Psoas muscle (tissue), 8 donors: Measurements from ENCODE around the gene MAGI2. TPM values are rescaled to one million over a fixed set of nuclear protein-coding genes. Genes with fewer than 3 reads are reported as not detected.

Source experiments
- ATAC-seq, 4 donors: fragments of 200-7000 bp; cut with Tn5 transposase; one replicate each; pipeline ENCODE4 v1.9.1; 2020; ENCODE audit warnings: moderate library complexity in 3 of 4, mild to moderate bottlenecking in 2 of 4
- DNase-seq, 2 donors: peaks; one replicate each; pipeline ENCODE4 v3.0.0-alpha.2; 2020
- H3K27ac ChIP-seq: fragments of 200-600 bp; one replicate; pipeline ENCODE4 v1.8.0; 2022
- H3K27me3 ChIP-seq, 3 donors: fragments of 200-600 bp in 1 of 3; one replicate each; pipeline versions ENCODE4 v1.6.1 to v1.8.0; 2013 to 2022; ENCODE audit warnings: low read length in 2 of 3, mild to moderate bottlenecking in 2 of 3, moderate library complexity in 1 of 3; ENCODE audit not compliant: insufficient read depth in 3 of 3
- H3K36me3 ChIP-seq, 2 donors: fragments of 200-600 bp in 1 of 2; one replicate each; pipeline versions ENCODE4 v1.6.1 to v1.8.0; 2013 to 2022; ENCODE audit warnings: low read depth in 1 of 2, mild to moderate bottlenecking in 1 of 2, moderate library complexity in 1 of 2; ENCODE audit not compliant: insufficient read depth in 1 of 2
- H3K4me1 ChIP-seq: fragments of 200-600 bp; one replicate; pipeline ENCODE4 v1.8.0; 2022
- H3K4me3 ChIP-seq: fragments of 200-600 bp; one replicate; pipeline ENCODE4 v1.8.0; 2022; ENCODE audit warnings: mild to moderate bottlenecking
- H3K9me3 ChIP-seq: fragments of 200-600 bp; one replicate; pipeline ENCODE4 v1.8.0; 2022
- WGBS, 3 donors: extraction: QIAGEN DNeasy Blood & Tissue Kit; methylation state at CpG; one replicate each; pipeline versions ENCODE4 v1.1.6 to v1.1.7; 2013; 5-methylcytosine and 5-hydroxymethylcytosine counted together
- intact Hi-C, 2 donors: fragments of 100-400 bp; cut with DNase I; formaldehyde crosslinking; loops; one replicate each; pipeline versions ENCODE4 v1.11.0 to v1.14.2; 2022
- polyA plus RNA-seq, 3 donors: library from polyadenylated mRNA; stranded (reverse); fragments of 200-250 nt; gene quantifications; one replicate each; pipeline ENCODE4 v1.2.3, GENCODE V29; 2013
- total RNA-seq, 4 donors: library from RNA; stranded (reverse); fragmentation: NEBNext Ultra II Directional in 2 of 4; extraction: Animal tissue kit (Norgen Biotek cat#: 25700) in 2 of 4; gene quantifications; one replicate each; pipeline versions ENCODE4 v1.2.1 to v1.2.4, GENCODE V29; 2021 to 2023
- TF ChIP-seq, protein P1 (sequence below): fragments of 200-600 bp; IDR thresholded peaks from one replicate; pipeline ENCODE4 v1.8.0; 2022; ENCODE audit warnings: antibody characterized with exemption
- donor health status: healthy with polysubstance abuse.
- donor health status: DM: no; HTN: no; CAD: no; lungs with moderate emphysema.
- donor health status: Bipolar disorder and iron deficiency.
- donor health status: healthy.
- donor health status: DM: yes; HTN: yes; CAD: no.
- donor health status: DM: no; HTN: no; CAD: no.
- donor health status: DM: no; HTN: no; CAD: no.
- donor health status: DM: yes; HTN: yes; CAD: no.

Gene MAGI2
- total and polyA plus RNA-seq, 7 donors = 0.46 to 2.5 (median 1.4) TPM

GRCh38 chr7:78315119-78315518 lies 1138.3 kb downstream of the MAGI2 start:
- 35 to 48% (median 47%) methylated on average over 2 of the region's 2 CpGs for WGBS, 3 donors
- TF ChIP-seq, protein P1, sequence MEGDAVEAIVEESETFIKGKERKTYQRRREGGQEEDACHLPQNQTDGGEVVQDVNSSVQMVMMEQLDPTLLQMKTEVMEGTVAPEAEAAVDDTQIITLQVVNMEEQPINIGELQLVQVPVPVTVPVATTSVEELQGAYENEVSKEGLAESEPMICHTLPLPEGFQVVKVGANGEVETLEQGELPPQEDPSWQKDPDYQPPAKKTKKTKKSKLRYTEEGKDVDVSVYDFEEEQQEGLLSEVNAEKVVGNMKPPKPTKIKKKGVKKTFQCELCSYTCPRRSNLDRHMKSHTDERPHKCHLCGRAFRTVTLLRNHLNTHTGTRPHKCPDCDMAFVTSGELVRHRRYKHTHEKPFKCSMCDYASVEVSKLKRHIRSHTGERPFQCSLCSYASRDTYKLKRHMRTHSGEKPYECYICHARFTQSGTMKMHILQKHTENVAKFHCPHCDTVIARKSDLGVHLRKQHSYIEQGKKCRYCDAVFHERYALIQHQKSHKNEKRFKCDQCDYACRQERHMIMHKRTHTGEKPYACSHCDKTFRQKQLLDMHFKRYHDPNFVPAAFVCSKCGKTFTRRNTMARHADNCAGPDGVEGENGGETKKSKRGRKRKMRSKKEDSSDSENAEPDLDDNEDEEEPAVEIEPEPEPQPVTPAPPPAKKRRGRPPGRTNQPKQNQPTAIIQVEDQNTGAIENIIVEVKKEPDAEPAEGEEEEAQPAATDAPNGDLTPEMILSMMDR = no peak
- Histone ChIP-seq H3K27me3 (no peaks in the 10 kb centered on the region), H3K9me3 (no peaks in the 10 kb centered on the region), H3K4me1 (no peaks in the 10 kb centered on the region), H3K27ac (no peak overlapping the region), H3K36me3 (no peaks in the 10 kb centered on the region), H3K4me3 (no peak overlapping the region)
- ATAC-seq = no peak
- DNase-seq = no peak
- intact Hi-C loops = no loop called here

DNA sequence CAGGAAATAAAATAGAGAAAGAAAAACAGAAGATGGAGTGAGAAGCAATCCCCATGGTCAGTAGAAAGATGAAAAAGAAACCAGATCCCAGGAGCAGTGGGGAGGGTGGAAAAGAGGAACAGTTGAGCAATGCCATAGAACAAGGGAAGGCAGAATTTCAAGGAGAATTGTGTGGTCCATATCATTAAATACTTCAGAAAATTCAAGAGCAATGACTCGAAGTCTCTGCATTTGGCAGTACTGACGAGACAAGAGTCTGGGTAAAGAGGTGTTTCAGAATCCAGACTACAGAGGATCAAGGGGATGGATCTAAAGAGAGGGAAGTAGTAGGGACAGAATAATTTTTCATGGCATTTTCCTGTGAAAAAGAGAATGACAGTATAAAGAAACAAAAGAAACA lies 1142.3 kb downstream of the MAGI2 start:
- intact Hi-C loops = no loop called here
- 87 to 91% (median 89%) methylated on average over 2 of the region's 2 CpGs for WGBS, 3 donors
- TF ChIP-seq, protein P1 = no peak
- Histone ChIP-seq H3K36me3 (no peaks in the 10 kb centered on the region), H3K27ac (no peak overlapping the region), H3K27me3 (no peaks in the 10 kb centered on the region), H3K4me1 (no peaks in the 10 kb centered on the region), H3K4me3 (no peak overlapping the region), H3K9me3 (no peaks in the 10 kb centered on the region)
- DNase-seq = no peak
- ATAC-seq = no peak

DNA sequence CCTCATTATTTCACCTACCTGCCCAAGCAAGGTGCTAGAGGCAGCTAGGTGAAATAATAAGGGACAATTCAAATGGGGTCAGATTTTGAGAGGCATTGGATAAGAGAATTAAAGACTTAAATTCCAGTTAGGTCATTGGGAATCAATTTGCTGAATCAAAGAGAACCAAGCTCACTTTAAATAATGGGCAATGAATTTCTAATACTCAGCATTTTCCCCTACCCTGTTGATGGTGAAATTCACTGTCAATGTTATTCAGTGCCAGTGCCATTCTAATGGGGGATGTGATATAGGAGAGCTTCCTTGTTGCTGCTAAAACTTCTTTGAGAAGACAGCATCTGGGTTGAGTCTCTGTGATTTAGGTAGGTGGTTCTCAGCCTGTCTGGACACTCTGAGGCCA lies 1145.6 kb downstream of the MAGI2 start:
- Histone ChIP-seq H3K27me3 (no peaks in the 10 kb centered on the region), H3K36me3 (no peaks in the 10 kb centered on the region), H3K4me3 (no peak overlapping the region), H3K4me1 (no peaks in the 10 kb centered on the region), H3K9me3 (no peaks in the 10 kb centered on the region), H3K27ac (no peak overlapping the region)
- no peak for DNase-seq
- ATAC-seq = no peak
- intact Hi-C loops = no loop called here
- TF ChIP-seq, protein P1 = no peak

GRCh38 chr7:78306634-78307033 lies 1146.8 kb downstream of the MAGI2 start:
- Histone ChIP-seq H3K4me1 (no peaks in the 10 kb centered on the region), H3K36me3 (no peaks in the 10 kb centered on the region), H3K9me3 (no peaks in the 10 kb centered on the region), H3K27me3 (no peaks in the 10 kb centered on the region), H3K27ac (no peak overlapping the region), H3K4me3 (no peak overlapping the region)
- intact Hi-C loops = no loop called here
- TF ChIP-seq, protein P1 = no peak
- WGBS, 3 donors = 95 to 97% (median 97%) methylated on average over 1 of the region's 1 CpG
- DNase-seq (no peak), ATAC-seq (no peak)

- H3K9me3 ChIP-seq = no peaks in the 10 kb centered on the region
- WGBS, 3 donors = 35 to 49% (median 41%) methylated on average over 3 of the region's 3 CpGs
Measured at GRCh38 chr7:78301407-78301806, 1152.1 kb downstream of the MAGI2 start.

More at GRCh38 chr7:78301407-78301806, 1152.1 kb downstream of the MAGI2 start:
- Histone ChIP-seq H3K27ac (no peak overlapping the region), H3K4me3 (no peak overlapping the region), H3K36me3 (no peaks in the 10 kb centered on the region), H3K4me1 (no peaks in the 10 kb centered on the region), H3K27me3 (no peaks in the 10 kb centered on the region)
- TF ChIP-seq, protein P1 = no peak
- DNase-seq (no peak), ATAC-seq (no peak)
- intact Hi-C loops = no loop called here
